SIG-M5 treated with dmso at 0.1 percent for 504 hours (cell line): ENCODE measurements around the gene EHF.

ENCODE experiments used
- DNase-seq: peaks from one replicate; lab custom pipeline; 2025; ENCODE audit not compliant: unreplicated experiment; lab: John Stamatoyannopoulos, UW

The EHF gene

DNA sequence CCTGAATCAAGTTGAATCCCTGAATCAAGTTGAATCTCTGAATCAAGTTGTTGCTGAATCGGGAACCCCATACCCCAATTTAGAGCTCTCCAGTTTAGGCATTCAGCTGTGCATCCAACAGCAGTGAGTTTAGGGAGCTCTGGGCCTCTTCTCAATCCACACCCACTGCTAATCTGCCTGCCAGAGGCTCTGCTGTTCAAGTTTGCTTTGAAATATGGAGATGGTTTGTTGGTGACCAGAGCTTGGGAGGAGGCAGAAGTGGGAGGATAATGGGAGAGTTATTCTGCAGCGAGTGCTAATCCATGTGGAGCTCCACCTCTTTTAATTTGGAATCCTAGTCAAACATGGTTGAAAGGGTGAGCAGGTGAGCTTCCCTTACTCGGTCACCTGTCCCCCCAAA, 22.4 kb downstream of the EHF start:
- DNase-seq: no peak

DNA sequence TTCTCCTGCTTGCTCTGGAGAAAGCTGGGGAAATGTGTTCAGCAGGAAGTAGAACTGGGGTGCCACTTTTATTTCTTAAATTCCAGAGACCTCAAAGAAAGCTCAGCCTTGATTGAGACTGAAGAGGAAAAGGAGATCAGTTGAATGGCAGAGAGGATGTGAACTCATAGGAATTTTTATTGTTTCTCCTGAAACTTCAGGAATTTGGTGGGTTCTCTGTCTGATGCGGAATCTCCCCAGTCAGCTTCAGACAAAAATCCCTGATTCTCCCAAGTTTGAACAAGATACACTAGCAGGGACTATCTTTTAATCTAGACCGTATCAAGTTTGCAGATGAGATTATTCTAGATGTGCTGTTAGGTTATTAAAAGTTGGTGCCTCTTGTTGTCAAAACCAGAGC, 23.0 kb downstream of the EHF start:
- no peak for DNase-seq

DNA sequence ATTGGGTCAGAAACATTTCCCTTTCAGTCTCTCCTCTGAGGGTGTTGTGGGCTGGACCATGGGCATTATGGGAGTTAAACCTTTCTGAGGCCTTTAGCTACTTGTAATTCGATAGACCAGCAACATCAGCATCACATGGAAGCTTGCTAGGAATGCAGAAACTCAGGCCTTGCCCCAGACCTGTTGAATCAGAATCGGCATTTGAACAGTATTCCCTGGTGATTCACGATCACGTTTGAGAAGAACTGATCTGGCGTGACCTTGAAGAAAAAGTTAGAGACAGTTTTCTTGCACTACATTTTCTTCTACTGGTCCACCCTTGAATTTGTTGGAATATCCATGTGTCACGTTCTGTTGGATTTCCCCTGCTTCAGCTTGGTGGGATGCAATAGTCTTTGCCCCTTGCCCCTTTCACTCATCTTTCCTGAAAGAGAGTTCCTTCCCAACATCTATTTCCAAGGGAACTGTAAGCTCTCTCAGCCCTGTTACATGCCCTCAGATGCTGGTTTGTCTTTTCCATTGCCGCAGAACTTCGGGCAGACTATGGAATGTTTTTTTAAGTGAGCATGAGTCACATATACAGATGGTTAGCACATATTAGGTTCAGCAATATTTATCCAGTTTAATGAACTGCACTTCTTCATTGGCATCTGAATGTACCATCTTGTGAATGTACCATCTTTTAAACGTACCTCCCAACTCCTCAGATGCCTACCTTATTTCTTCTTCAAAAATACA, 23.9 kb downstream of the EHF start:
- DNase-seq: no peak

DNA sequence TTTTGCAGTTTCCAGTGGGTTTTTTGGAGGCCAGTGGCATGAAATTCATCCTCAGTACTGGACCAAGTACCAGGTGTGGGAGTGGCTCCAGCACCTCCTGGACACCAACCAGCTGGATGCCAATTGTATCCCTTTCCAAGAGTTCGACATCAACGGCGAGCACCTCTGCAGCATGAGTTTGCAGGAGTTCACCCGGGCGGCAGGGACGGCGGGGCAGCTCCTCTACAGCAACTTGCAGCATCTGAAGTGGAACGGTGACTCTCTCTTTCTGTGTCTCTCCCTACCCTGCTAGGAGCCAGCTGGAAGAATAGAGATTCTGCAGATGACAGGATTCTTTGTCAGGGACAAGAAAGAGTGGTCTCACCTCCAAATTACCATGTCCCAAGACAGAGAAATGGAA, 25.5 kb downstream of the EHF start:
- DNase-seq: no peak

DNA sequence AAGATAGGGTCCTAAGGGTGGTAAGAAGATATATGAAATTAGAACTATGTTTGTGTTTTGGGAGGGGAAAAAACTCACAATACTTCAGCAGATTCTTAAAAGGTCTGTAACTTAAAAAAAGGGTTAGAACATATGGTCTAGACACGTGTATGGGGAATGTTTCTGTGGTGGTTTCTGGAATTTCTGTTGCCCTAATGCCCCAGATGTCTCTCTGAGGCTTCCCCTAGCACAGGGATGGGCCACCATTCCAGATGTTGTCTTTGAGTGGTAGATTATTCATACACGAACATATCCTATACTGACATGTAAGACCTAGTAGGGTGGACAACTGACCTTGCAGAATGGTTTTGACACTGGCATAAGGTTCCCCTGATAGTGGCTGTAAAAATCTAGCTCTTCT, 26.2 kb downstream of the EHF start:
- DNase-seq: no peak

DNA sequence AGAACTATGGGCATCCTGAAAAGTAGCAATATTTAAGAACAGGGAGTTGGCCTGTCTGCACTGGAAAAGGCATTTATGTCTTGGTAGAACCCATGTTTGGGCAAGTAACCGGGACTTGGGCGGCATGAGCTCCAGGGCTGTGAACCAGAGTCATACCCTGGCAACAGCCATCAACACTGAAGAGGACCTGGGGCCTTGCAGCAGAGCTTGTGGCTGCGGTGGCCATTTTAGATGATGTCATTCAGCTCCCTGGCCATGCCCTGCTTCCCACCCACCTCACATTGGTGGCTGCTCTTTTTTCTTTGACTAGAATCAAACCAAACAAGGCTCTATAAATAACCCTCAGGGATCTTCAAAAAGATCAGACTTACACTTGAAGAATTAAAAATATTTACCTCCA, 26.6 kb downstream of the EHF start:
- DNase-seq: no peak

DNA sequence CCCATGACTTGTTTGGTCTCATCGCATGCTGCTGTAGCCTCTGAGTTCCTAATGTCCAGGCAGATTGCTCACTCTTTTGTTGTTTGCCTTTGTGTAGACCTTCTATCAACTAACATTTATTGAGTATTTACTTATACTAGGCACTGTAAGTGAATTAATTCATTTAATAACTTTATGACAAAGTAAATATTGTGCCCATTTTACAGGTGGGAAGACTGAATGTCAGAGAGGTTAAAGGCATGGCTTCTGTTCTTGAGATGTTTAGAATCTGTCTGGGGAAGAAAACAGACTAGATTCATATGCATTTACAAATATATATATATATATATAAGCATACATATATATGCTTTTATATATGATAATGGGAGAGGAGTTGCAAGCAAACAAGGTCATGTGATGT, 27.1 kb downstream of the EHF start:
- DNase-seq: no peak

DNA sequence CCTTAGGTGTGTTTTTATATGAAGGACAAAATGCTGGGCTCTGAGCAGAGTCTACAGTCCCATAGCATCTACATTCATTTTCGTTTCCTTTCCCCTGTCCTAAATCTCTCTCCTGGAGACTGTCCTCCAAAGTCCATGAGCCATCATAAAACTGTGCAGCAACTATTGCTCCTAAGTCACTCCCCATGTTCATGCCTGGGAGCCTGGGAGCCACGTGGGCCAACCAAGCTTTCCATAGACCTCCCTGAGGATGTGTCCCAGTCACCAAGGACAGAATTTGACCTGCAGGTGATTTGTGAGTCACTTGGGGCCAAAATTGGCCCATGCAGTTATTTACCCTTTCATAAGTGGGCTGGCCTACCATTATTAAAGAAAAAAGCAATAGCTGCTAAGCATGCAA, 28.7 kb downstream of the EHF start:
- no peak for DNase-seq

DNA sequence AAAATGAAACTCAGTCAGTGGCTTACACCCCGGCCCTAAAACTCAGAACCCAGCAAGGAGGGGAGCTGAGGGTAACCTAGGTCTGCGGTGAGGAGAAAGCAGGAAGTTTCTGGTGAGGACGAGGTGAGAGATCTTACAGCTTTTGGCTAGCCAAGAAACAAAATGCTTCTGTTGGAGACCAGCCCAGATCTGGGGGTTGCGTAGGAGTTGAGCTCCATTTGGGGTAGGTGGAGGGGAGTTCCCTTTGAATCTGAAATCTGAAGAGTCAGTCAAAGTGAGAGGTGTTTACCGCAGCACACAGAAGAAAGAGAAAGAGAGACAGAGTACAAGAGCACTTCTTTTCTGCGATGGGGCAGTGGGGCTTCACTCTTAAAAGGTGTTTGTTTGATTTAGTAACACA, 29.6 kb downstream of the EHF start:
- DNase-seq: no peak

DNA sequence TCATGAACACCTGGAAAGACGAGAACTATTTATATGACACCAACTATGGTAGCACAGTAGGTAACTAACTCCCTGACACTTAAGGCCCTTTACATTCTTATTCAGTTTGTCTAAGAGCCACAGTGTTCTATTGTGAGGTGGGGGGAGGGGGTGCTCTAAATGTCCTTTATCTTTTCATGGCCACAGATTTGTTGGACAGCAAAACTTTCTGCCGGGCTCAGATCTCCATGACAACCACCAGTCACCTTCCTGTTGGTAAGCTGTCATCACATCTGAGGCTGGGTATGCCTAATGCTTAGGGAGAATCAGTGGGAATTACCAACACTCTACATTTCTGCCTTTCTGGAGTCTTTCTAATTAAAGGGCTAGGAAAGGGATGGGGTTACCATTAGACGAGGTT, 30.7 kb downstream of the EHF start:
- no peak for DNase-seq

DNA sequence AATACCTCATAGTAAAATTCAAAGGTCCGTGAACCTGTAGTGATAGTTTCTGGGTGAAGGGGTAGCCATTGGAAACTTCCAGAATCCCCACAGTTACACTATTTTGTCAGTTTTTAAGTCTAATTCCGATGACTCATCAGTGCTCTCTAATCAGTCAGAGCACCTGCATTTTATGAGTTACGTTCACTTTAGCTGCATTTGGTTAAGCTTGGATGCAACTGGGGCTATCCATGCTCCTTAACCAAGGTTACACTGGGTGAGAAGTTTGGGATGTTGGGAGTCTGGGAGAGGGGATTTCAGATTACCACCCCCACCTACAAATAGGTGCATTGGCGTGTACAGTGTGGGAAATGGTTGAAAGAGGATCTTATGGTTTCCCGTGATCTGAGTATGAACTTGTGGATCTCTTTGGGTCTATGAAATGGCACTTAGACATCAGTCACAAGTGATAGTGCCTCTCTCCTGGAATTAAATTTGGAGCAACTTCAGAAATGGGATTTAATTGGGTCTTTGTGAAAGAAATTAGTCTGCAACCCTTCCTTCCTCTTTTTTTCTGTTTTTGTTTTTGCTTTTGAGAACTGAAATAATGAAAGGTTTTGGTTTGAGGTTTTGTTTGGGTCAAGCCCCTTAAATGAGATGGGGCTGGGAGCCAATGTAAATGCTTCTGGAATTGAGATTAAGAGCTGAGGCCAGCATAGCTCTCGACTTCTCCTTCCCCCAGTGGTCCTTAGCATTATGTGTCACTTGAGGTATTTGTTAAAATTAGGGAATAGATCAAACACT, 31.5 kb downstream of the EHF start:
- no peak for DNase-seq

DNA sequence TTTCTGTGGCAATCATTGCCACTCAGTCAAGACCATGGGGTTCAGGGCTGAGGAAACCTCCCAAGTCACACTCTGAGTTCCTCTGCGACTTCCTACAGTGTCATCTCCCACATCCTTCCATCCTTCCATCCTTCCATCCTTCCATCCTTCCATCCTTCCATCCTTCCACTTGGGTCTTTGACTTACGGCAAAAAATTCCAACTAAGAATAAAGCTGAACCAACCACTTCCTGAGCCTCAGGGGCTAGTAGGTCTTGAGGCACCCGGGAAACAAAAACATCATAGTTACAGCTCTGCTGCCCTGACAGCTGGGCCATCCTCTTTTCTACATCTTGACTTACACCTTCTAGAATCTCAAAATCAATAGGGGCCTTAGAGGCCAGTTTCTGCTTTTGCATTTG, 32.1 kb downstream of the EHF start:
- no peak for DNase-seq

DNA sequence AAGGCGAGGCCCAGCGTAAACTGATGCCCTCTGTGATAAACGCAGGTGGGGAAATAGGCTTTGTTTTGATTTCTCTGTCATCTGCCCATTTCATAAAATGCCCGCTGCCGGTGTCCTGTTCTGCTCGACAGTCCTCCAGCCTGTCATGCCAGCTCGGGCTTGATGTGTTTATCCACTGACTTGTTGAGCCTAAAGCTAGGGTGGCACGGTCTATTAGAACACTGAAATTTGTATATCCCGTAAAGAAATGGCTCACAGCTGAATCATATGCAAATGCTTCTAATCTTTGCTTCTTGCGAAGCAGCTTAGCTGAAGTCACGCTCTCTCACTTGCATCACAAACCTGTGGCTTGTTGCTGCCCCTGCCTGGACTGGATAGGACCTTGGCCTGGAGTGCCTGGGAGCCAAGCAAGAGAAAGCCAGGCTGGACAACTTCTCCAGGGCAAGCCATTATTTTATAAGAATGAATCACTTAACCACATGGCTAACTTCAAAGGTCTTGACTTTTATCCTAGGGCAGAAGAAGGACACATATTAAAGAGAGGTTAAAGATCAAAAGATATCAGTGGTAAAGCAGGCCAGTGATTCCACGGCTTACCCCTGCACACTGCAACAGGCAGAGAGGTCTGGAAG, 33.1 kb downstream of the EHF start:
- peak; percentile 44 for DNase-seq

DNA sequence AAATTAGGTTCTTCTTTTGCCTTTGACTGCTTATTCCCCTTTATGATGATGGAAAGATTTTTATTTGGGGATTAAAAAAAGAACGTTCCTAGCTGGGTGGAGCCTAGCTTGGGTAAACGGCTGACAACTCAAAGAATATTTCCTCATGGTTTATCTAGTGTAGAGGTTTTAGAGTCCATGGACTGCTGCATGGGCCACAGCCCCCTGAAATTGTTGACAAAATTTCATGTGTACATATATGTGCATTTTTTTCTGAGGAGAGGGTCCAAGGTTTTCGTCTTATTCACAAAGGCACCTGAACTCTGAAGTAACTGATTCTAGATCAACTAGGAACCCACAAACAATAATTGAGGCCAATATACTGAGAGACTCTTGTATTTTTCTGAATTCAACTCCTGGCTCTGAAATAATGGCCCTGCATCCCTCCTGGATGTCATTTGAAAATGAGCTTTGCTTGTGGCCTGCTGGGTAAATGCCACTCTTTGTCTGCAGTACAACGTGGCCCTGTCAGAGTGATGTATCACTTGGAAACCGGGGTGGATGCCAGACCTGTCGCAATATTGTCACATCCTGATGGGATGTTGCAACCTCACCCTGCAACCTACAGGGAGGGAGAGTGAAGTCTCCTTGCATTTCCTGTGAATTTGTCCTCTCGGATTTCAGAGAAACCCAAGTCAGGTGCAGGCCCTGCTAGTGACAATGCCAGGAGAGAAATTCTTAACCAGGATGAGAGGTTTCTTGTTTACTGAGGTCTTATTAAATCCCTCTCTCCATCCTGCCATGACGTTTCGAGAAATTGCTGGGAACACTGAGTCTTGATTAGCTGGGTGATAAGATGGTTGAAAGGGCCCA, 33.8 kb downstream of the EHF start:
- peak; percentile 66 for DNase-seq

DNA sequence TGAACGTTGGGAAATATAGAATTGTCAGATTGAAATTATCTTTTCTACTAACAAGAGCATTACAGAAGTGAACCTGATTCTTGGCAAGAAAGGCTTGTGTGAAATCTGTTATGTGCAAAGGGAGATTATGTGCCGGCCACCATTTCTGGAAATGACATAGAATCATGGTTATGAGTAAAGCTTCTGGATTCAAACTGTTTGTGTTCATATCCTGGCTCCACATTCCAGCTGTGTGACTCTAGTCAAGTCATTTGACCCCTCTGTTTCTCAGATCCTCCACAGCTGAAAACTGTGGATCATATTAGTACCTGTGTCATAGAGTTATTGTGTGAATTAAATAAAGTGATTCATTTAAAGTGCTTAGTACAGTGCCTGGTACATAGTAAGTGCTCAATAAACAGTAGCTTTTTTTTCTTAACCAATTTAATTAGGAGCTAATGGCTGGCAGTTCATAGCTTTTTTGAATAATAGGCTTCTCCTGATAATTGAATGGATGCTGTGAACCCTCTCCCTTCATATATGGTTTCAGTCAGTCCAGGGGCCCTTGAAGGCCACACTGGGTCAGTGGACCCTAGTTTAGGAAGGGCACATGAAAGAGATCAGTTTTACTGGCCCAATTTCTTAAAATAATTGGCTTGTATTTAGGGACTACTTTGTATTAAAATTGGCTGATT, 34.6 kb downstream of the EHF start:
- no peak for DNase-seq

DNA sequence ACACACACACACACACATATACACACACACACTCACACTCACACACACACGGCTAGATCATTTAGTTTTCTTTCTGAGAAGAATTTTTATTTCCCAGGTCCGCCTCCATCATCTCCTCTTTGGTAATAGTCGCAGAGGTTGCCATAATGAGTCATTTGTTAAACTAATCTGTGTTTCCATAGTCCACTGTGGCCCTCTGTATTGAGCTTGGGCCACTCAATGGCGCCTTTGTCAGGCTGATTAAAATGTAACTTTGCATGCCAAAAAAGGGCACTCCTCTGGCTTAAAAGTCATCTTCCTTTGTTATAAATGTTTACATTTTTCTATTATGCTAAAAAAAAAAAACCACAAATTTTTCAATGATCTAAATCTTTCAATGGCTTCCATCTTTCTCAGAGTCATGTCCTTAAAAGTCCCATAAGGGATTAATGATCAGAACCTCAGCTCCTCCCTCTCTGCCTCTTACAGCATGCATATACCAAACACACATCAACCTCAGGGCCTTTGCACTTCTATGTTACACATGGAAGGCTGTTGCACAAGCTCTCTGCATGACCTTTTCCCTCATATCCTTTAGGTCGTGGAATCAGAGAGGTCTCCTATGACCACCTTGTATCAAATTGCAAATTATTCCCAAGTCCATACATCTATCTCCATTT, 35.3 kb downstream of the EHF start:
- DNase-seq: no peak

DNA sequence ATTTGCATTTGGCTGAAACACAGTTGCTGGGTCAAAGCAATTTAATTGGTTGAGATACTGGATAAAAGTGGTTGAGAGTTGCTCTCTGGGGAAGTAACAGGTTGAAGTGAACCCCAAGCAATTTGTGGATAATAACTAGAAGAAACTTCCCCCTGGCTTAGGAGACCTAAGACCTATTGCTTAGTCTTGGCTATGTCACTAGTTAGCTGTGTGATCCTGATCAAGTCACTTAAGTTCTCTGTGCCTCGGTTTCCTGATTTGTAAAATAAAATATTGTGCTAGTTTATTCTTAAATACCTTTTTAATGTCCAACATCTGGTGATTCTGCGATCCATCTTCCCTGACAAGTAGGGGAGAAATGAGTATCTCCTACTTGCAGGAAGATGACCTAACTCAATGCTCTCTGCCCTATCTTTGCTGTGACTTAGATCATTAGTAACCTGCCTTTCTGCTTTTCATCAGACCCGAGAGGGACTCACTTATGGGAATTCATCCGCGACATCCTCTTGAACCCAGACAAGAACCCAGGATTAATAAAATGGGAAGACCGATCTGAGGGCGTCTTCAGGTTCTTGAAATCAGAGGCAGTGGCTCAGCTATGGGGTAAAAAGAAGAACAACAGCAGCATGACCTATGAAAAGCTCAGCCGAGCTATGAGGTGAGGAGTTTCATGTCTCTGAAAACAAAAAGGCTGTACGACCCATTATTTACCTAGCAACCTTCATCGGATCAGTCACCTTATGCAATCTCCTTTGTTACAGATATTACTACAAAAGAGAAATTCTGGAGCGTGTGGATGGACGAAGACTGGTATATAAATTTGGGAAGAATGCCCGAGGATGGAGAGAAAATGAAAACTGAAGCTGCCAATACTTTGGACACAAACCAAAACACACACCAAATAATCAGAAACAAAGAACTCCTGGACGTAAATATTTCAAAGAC, 37.5 kb downstream of the EHF start:
- DNase-seq: no peak

DNA sequence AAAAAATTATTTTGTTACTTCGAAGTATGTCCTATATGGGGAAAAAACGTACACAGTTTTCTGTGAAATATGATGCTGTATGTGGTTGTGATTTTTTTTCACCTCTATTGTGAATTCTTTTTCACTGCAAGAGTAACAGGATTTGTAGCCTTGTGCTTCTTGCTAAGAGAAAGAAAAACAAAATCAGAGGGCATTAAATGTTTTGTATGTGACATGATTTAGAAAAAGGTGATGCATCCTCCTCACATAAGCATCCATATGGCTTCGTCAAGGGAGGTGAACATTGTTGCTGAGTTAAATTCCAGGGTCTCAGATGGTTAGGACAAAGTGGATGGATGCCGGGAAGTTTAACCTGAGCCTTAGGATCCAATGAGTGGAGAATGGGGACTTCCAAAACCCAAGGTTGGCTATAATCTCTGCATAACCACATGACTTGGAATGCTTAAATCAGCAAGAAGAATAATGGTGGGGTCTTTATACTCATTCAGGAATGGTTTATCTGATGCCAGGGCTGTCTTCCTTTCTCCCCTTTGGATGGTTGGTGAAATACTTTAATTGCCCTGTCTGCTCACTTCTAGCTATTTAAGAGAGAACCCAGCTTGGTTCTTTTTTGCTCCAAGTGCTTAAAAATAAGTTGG, 38.3 kb downstream of the EHF start:
- no peak for DNase-seq
